SH-SY5Y (cell line): ENCODE measurements around the gene DUSP14.

Experiments used
- GATA2 ChIP-seq: IDR thresholded peaks from 2 replicates; pipeline ENCODE4 v1.6.1; 2011; ENCODE audit warnings: mild to moderate bottlenecking, low read depth, low read length
- GATA3 ChIP-seq: IDR thresholded peaks from 2 replicates; pipeline ENCODE4 v1.6.1; 2011; ENCODE audit warnings: low read depth, mild to moderate bottlenecking, low read length, moderate library complexity

DNA sequence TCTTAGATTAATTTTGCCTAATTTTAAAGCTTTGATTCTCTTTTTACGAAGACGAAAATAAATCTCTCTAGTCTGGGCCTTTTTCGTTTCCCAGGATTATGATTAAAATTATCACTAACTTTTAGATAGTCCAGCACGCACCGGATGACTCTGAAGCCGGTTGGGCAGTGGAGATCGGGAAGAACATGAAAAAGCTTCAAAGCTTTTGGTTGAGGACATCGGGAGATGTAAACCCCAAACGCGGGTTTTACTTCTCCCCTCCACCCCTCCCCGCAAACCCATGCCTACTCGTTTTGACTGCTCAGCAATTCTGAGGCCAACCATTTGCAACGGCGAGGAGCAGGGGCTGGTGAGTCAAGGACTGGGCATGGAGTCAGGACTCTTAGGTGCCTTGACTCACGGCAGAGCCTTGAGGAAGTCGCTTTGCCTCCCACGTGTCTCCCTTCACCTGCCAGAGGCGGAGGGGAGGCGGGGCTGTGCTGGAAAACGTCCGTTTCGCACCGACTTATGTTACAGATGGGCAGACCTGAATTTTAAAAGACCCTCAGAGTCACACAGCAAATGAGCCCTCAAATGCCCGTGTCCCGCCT is 989 bp upstream of the DUSP14 start:
- TF ChIP-seq GATA2 (no peak), GATA3 (no peak)
